Activated CD8-positive, alpha-beta memory T cell treated with anti-CD3 and anti-CD28 coated beads for 1 hour (primary cell): ENCODE measurements around the gene EXOC2.
A peak's percentile ranks its signal among the peaks of the same experiment; 100 is the strongest.
"Not testable (repeated sequence)": the region's sequence is repeated elsewhere in the genome, so short reads cannot be mapped to it uniquely, and the experiment has no call there.

Experiments used
- DNase-seq, 2 donors: peaks; one replicate each; pipeline ENCODE4 v3.0.0-alpha.2; 2020; ENCODE audit warnings: low read depth in 1 of 2; ENCODE audit errors: extremely low read depth in 1 of 2

EXOC2 gene

DNA sequence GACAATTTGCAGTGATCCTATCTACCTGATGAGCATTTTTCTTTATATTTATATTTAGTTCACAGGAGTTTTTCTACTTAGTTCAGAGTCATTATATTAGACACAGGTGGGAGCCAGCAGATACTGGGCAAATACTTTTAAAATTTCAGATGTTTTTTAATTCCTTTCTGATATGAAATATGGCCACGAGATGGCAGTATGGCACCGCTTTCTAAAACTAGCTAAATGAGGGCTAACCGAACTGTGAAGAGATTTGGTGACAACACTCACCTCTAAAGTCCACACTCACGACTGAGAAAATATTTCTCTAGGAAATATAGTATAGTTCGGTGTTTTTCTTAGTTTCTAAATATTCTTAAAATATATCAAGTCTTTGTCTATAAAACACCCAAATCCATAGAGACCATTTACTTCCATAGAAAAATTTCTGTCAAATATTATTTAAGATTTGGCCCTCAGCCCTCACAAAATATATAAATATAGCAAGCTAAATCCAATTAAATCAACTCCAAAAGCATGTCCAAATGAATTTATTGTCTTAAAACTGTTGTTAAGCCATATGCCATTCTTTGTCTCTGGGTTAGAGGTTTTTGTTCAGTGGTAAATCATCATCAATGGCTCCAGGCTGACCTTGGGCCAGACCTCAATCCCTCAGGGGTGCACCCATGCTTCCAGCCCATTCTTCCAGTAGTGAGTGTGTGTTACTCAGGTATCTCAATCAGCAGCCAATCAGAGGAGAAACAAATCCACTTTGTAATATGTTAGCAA, 99.6 kb downstream of the EXOC2 start:
- DNase-seq: peak; percentile 19 to 33

DNA sequence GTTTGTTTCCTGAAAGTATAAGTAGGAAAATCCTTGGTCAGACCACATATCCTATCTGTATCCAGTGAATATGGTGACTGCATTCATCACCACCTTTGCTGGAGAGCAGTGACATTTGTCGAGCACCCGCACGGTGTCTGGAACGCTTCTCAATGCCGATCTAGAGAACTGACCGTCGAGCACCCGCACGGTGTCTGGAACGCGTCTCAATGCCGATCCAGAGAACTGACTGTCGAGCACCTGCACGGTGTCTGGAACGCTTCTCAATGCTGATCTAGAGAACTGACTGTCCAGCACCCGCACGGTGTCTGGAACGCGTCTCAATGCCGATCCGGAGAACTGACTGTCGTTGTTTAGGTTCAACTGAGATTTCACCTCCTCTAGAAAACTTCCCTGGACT, 103.8 kb downstream of the EXOC2 start:
- no peak for DNase-seq

DNA sequence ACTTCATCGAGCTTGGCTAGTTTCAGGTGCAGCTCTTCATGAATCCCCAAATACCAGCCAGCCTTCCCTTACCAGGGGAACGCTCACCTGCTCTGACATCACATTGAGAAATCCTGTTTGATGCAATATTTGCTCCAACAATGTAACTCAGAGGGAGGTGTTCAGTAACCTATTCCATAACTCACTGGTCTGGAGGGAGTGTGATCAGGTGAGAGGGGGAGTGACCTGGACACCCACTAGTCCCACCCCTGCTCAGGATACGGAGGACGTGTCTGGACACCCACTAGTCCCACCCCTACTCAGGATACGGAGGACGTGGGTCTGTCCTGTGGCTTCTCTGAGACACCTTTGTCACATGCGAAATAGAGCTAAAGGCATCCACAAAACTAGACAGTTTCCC, 106.4 kb downstream of the EXOC2 start:
- DNase-seq: no peak

DNA sequence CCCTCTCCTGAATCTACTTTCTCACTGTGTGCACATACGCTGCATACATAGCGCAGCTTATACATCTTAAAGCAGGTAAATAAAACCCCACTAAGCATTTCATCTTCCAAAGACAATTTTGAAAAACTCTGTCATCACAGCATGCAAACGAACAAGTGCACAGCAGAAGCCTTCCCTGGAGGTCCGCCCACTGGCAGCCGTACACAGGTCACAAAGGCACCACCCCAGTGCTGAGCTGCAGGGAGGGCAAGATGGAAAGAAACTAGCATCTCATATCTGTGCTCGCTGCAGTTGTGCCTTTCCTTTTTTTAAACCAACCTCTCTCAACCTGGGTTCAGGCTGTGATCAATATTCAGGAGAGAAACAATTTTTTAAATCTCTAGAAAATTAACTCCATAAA, 109.3 kb downstream of the EXOC2 start:
- no peak for DNase-seq

DNA sequence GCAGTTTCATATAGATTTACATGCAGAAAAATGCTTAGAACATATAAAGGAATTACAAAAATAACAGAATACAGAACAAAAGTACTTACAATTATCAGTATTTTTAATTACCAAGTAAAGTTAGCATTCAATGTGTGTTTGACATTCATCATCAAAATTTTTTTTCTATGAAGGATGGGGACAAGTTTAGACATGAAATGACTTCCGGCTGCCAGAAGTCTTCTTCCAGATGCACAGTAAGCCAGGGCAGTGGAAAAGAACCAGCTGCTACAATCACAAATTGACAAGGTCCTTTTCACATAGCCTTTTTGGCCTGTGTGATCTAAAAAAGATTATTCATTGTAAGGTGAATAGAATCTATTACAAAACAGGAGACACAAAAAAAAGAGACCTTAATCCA, 109.8 kb downstream of the EXOC2 start:
- DNase-seq: no peak

DNA sequence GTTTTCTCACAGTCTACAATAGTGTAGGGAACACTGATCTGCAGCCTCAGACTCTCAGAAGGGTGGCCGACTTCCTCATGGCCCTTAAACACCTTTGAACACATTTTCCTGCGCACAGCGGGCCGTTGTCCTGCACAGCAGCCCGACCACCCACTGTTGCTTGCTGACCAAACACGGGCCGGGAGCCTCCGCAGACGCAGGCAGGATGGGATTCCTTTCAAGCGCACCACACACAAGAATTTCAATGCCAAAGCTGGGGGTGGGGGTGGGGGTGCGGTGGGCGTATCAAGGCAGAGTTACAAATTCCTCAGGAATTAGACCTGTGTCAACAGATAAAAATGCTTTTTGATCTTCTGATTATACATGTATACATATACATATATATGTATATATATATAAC, 110.6 kb downstream of the EXOC2 start:
- no peak for DNase-seq

DNA sequence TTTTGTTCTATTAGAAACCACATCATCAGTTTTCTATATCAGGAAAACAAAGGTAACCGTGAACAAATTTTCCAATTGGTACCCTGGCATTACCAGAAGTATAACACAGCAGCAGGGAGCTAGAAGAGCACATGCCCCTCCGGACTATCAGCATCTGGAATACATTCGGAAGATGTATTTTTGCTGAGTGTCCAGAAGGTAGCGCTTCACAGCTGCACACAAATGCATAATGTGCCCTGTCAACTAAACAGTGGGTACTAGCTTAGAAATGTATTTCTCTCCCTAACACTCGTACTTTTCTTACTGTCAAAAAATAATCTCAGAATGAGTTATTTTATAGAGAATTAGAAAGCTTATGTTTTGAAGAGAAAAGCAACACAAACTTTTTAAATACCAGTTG, 113.6 kb downstream of the EXOC2 start:
- no peak for DNase-seq

DNA sequence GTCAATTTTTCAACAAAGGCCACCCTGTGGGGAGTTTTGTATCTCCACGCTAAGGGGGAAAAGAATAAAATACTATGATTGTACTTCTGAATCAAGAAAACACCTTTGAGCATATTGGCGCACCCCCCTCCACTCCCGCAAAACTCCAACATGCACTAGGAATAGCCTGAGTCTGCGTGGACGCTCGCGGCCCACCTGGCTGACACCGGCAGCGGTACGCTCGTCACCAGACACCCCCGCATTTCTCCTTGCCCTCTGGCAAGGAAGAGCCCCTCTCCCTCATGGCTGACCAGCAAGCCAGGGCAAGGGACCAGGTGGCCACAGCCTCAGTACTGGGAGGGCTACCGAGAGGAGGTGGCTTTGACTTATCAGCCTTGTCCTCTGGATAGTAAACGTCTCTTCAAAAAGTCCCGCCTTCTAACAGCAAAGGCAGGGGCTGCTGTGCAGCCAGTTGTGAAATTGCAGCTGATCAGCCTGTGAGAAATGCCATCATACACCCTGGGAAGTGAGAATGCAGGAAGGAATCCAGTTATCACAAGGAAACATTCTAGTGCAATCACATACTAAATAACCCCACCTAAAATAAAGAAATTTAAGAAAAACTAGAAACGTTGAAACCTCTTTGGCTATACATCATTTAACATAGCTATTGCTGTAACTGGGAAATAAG, 120.2 kb downstream of the EXOC2 start:
- no peak for DNase-seq

DNA sequence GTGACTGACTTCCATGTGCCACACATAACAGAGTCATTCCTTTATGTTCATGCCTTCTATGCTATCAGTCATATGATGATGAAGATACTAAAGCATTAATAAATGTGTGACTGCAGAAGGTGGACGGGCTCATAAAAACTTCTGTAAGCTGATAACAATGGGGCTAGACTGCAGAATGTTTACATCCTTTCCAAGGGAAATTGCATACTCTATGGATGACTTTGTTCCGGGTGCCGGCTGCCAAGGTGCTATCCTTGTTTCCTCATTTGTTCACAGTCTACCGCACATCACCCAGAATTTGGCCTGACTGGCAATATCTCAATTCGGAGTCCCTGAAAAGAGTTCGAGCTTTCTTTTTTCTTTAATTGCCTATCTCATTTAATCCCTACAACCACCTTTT, 121.0 kb downstream of the EXOC2 start:
- no peak for DNase-seq

DNA sequence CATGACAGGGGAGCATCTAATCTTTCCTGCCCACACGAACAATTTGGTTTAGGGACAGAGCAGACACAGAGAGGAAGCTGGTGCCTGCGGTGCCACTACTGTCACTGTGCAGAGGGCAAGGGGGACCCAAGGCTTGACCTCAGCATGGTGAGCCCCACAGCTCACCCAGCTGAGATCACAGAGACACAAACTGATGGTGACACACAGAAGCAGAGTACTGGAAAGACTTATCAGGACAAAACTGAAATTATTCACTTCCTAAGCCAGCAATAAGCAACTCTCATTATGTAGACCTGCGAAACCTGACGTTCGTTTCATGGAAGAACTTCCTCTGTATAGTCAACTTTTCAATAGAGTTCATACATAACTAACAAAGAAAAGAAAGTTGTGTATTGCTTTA, 122.1 kb downstream of the EXOC2 start:
- DNase-seq: no peak

DNA sequence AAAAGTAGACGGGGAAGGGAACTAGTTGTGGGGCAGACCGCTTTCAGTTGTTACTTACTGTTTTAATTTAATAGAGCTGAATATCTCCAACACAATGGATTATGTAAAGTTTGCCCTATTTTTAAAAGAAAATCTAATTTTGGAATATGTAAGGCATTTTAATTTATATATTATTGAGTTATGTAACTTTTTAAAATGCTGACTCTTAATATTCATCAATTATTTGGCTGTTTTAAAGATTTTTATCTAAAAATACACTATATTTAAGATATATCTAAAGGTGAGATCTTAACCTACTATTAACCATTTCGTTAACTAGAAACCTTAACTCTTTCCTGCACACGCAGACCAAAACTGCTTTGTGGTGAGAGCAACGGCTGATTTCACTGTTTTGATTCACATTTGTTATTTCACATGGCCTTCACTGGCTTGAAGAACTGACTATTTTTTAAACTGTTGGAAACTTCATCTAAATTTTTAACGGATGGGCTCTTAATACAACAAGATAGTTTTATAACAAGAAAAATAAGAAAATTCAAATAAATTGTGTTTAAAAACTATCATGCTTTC, 123.9 kb downstream of the EXOC2 start:
- no peak for DNase-seq

DNA sequence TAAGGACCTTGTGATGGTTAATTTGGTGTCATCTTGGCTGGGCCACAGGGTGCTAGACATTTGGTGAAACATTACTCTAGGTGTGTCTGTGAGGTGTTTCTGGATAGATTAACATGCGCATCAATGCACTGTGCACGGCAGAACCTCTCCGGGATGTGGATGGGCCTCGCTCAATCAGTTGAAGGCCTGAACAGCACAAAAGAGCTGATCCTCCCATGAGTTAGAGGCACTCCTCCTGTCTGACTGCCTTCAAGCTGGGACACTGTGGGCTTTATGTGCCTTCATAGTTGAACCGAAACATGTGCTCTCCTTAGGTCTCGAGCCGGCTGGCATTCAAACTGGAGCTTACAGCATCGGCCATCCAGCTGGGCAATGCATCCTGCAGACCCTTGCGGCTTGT, 124.9 kb downstream of the EXOC2 start:
- no peak for DNase-seq

DNA sequence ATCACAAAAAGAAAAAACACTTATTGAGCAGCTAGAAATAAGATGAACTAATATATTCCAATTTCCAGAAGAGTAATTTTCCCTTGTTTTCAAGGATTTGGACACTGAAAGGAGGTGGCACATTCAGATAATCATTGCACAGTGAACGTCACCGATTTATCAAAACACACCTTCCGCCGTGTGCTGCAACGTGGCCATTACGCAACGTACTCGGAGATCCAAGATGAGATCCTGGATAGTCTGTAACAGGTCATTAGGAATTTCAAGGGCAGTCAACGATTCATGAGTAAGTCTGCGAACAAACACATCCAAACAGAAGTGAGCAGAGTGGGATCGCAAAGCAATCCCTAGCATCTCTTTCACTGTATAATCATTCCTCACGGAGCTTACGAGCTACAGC, 129.1 kb downstream of the EXOC2 start:
- DNase-seq: no peak

DNA sequence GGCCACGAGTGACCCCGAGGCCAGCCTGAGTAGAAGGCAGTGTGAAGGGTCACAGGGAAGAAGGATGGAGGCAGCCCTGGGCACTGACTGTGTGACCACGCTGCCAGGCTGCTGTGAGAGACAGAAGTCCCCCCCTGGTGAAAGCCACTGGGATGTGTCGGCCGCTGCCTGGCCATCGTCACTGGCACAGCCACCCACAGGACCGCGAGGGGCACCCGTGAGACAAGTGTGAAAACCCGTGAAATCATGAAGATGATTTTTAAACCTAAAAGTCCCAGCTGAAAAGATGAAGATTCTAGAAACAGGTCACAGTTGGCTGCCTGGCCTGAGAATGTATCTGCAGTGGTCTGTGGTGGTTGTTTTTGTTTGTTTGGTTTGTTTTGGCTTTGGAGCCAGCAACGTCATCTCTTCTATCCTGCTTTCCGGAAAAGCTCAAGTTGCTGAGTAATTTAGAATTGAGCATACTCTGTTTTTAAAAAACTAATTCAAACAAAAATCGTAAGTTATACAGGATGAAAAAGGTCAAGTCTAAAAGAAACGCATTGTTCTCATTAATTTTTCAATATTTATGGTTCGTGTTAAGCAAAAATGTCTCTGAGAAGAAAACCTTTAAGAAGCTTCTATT, 130.8 kb downstream of the EXOC2 start:
- DNase-seq: no peak

DNA sequence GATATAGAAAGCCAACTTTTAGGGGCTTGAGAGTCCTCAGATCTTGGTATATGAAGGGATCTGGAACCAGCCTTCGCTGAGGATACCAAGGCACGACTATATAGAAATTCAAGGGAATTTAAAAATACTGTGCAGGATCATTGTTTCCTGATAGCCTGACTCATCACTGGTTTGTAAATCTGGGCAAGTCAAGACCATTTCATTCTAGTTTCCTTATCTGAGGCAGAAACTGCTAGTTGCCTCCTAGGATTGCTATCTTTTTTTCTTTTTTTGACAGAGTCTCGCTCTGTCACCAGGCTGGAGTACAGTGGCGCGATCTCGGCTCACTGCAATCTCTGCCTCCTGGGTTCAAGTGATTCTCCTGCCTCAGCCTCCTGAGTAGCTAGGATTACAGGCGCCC, 131.6 kb downstream of the EXOC2 start:
- not testable (repeated sequence) for DNase-seq

DNA sequence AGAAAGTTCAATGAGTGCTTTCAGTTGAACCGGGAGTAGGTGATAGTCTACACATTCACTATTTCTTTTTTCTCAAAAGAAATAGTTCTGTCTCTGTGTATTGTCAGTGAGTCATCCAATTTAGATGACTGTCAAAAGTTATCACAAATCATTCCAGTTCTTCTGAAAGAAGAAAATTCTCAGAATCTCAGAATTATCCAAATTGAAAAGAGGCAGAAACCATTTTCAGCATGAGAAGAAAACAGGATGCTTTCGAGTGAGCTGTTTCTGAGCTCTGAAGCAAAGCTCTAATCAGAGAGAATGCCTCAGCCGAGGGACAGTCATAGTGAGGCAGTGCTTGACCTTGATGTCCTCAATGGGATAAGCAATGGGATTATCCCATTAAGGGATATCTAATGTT, 134.0 kb downstream of the EXOC2 start:
- DNase-seq: no peak

DNA sequence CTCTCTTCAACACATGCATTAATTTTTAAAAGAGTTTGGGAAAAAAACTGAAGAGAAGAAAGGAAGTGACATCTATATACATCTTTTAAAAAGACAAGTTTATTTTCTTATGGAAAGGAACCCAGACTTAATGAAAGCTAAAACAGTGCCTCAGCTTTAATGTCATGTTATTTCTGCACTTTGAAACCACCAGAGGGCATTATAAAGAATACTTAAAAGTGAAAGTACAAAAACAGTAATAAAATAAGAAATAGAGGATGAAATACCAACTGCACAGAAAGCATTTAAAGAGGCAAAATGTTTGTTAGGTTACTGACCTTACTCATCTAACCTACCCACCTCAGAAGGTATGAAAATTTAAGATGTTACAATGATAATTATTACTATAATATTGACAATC, 134.8 kb downstream of the EXOC2 start:
- DNase-seq: no peak

DNA sequence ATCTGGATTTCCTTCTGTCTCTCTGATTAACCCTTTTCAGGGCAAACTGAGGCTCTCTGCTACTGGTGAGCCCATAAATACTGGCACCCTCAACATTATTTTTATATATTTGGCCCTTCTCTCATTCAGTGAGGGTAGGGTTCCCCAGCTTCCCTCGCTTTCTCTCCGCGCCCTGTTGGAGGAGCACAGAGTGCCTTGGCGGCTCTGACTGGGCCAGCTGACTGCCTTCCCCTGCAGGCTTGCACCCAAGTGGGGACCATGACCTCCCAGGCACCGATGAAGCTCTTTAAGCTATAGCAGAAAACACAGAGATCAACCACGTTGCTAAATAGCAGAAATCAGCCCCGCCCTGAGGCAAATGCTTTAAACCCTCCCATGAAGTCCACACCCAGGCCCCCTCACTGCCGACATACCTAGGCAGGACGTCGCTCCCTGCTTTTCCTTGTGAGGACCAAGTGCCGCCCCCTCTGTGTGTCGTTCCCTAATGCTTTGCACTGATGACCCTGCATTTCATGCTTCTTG, 141.0 kb downstream of the EXOC2 start:
- DNase-seq: no peak

DNA sequence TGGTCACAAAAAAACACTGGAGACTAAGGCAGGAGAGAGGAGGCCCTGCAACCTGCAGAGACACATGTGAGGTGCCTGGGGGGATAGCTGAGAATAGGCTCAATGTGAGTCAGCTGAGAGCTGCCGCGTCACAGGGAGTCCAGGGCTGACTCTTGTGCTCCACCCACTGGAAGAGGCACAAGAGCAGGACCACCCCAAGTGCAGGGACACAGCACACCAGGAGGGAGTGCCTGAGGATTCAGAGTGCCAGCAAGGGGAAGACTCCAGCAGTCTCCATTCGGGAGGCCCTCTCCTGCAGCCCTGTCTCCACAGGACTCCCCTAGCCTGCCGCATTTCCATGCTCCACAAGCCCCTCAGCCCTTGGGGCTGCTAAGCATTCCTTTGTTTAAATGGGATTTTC, 141.5 kb downstream of the EXOC2 start:
- DNase-seq: no peak

DNA sequence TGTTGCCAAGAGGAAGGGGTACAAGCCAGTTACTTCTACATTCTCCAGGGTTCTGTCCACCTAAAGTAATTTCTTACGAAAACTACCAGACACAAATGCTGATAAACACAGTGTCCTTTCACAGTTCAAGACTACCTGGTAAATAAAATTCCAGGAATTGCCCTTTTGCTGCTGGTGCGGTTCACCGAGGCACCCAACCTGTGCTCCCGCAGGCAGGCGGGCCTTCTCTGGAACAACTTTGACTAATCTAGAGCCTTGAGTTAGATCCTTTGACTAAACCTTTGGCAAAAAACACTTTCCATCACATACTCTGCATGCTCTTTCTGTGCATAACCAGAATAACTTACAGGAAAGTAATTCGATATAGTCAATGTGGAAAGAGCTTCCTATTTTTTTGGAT, 143.0 kb downstream of the EXOC2 start:
- DNase-seq: no peak

DNA sequence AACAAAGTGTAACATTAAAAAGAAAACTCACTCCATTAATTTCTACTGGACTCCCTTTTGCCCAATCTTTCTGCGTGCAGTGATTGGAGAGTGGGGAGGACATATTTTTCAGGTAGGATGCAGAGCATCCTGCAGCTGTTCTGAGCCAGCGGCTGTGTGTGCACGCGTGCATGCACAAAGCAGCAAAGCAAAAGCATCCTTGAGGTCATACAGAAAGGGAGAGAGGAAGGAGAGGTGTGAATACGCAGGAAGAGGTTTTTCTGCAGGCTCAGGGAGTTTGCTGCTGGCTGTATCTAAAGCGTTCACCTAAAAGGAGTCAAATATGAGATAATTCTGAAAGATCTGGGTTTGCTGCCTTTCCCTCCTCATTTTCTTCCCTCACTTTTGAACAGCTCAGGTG, 144.4 kb downstream of the EXOC2 start:
- DNase-seq: no peak

DNA sequence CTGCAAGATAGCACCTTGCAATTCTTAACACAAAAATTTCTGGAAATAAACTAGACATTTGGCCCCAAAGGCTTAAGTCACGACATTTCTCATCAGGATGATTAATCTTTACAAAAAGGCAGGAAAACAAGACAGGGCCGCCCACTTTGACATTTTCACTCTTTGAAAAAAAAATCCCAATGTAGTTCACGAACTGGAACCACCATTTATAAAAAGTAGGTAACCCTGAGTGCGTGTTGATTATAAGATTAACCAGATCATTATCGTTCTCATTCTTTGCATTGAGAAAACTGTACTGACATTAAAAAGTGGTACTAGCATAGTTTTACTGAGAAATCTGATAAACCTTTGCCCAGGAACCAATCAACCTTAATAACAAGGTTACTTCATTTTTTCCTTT, 144.8 kb downstream of the EXOC2 start:
- DNase-seq: no peak
